ENCODE results near the gene CLASP1. TPM values are rescaled to one million over a fixed set of nuclear protein-coding genes. Genes with fewer than 3 reads are reported as not detected.

The CLASP1 gene
- total and polyA plus RNA-seq, 2 of the 8 experiments (the other 6 are each of a cell fraction or from before 2014, with no cell fraction given) = 7.3 to 53.9 TPM

DNA sequence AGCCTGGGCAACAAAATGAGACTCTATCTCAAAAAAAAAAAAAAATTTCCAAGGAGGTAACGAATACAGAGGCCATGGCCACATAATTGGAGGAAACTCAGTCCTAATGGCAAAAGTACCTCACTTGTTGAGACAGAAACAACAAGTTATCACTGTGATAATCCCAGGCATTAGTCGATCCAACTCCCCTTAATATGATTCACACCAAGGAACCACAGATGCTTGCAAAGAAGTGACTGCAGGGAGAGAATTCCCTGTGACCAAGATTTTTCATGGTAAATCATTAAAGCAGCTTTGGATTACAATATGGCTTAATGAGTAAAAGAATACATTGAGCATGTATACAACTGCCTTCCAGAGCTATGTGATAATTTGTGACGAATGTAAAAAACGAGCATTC, 199.0 kb downstream of the CLASP1 start:
- H3K36me3 ChIP-seq (ENCODE audit: control insufficient read depth in 2 of 4, insufficient read depth in 4 of 4, low read length in 3 of 4) = peaks cover 16 to 52% (median 34%) of the 10 kb centered on the region in 4 experiments

More for the DNA sequence above, 199.0 kb downstream of the CLASP1 start:
- ChIA-PET CTCF (ENCODE audit: partially characterized antibody) (no interaction called here), POLR2A (ENCODE audit: partially characterized antibody) (no interaction called here)
- H3K4me1 ChIP-seq (replicated peaks in 1 of 4; ENCODE audit: control insufficient read depth in 3 of 4, insufficient read depth in 4 of 4, low read length in 3 of 4) = no peaks in the 10 kb centered on the region
- no peak overlapping the region for H3K4ac ChIP-seq (replicated peaks; ENCODE audit: insufficient read length, low read depth, low read length)
- no peaks in the 10 kb centered on the region for H3K23me2 ChIP-seq (ENCODE audit: low read depth, low read length)
- no peaks in the 10 kb centered on the region for H3K27me3 ChIP-seq (replicated peaks in 1 of 4; ENCODE audit: control insufficient read depth in 3 of 4, extremely low read depth in 1 of 4, insufficient read depth in 3 of 4, low read length in 3 of 4)
- no peak overlapping the region for H2BK12ac ChIP-seq (ENCODE audit: low read depth, low read length)
- H3K23ac ChIP-seq (ENCODE audit: insufficient read length) = no peak overlapping the region
- no peak overlapping the region for H3K18ac ChIP-seq (ENCODE audit: extremely low read depth, low read length)
- H2AK5ac ChIP-seq (ENCODE audit: low read depth, low read length) = no peak overlapping the region
- no peak overlapping the region for H4K5ac ChIP-seq (ENCODE audit: insufficient read length, low read depth, low read length)
- no peak overlapping the region for H4K8ac ChIP-seq (ENCODE audit: extremely low read depth, insufficient read depth, low read length)
- H2BK20ac ChIP-seq (ENCODE audit: low read length) = no peak overlapping the region
- H3K14ac ChIP-seq (ENCODE audit: insufficient read length) = no peak overlapping the region
- no peak for FAIRE-seq
- H3K27ac ChIP-seq (ENCODE audit: low read depth, low read length) = no peak overlapping the region
- H3K4me2 ChIP-seq (ENCODE audit: insufficient read depth in 1 of 2, low read depth in 2 of 2, low read length in 2 of 2) = no peak overlapping the region
- H4K20me1 ChIP-seq (replicated peaks in 1 of 2; ENCODE audit: control insufficient read depth in 1 of 2, insufficient read depth in 2 of 2, low read length in 2 of 2) = peaks cover 0 to 1% of the 10 kb centered on the region in 2 experiments
- H3K9me3 ChIP-seq (ENCODE audit: insufficient read depth in 2 of 2, low read depth in 1 of 2, low read length in 1 of 2) = no peaks in the 10 kb centered on the region
- no peaks in the 10 kb centered on the region for H3K79me2 ChIP-seq (ENCODE audit: control insufficient read depth in 1 of 2, insufficient read depth in 2 of 2, low read length in 2 of 2)
- H3K56ac ChIP-seq (replicated peaks; ENCODE audit: insufficient read length, low read depth, low read length) = no peak overlapping the region
- no peaks in the 10 kb centered on the region for H3K79me1 ChIP-seq (ENCODE audit: low read depth, low read length)
- no peak overlapping the region for H3K4me3 ChIP-seq (ENCODE audit: extremely low read depth in 1 of 4, insufficient read depth in 2 of 4, low read depth in 3 of 4, low read length in 4 of 4)
- DNase-seq (ENCODE audit: low read depth in 1 of 2, low spot score in 2 of 2) = no peak
- no peak overlapping the region for H4K91ac ChIP-seq (replicated peaks; ENCODE audit: insufficient read length, low read length)
- no peak overlapping the region for H2AFZ ChIP-seq (ENCODE audit: low read length)
- no peak overlapping the region for H3K9ac ChIP-seq (replicated peaks in 1 of 4; ENCODE audit: extremely low read depth in 1 of 4, low read depth in 3 of 4, low read length in 3 of 4)
- no peak overlapping the region for H2BK120ac ChIP-seq (replicated peaks; ENCODE audit: low read depth, low read length)
- no peak overlapping the region for H2BK15ac ChIP-seq (ENCODE audit: low read length)
- 83% methylated on average over 4 of the region's 4 CpGs; no CpG with 5 or more reads in 1 of the 2 experiments for WGBS, 2 experiments (ENCODE audit: extremely low coverage in 1 of 2, insufficient coverage in 1 of 2, insufficient read length in 1 of 2, insufficient replicate concordance in 2 of 2, low coverage in 1 of 2, low lambda C conversion rate in 2 of 2, missing lambda C conversion rate in 1 of 2)
- H2BK5ac ChIP-seq (ENCODE audit: low read depth, low read length) = no peak overlapping the region
- TF ChIP-seq JUND (IDR thresholded peaks at IDR 0.05; ENCODE audit: low read length) = no peak
- no peak for TF ChIP-seq BCL11A (IDR thresholded peaks at IDR 0.05; ENCODE audit: low read depth in 2 of 2, low read length in 2 of 2)
- no peak for TF ChIP-seq SIX5 (IDR thresholded peaks at IDR 0.05; ENCODE audit: low read depth, low read length)
- TF ChIP-seq, protein P1, sequence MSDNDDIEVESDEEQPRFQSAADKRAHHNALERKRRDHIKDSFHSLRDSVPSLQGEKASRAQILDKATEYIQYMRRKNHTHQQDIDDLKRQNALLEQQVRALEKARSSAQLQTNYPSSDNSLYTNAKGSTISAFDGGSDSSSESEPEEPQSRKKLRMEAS (IDR thresholded peaks at IDR 0.05) = no peak
- TF ChIP-seq USF2 (IDR thresholded peaks at IDR 0.05; ENCODE audit: low read length) = no peak
- TF ChIP-seq CBX5 (IDR thresholded peaks at IDR 0.05; ENCODE audit: low read depth, low read length) = no peak
- no peak for TF ChIP-seq CEBPB (IDR thresholded peaks at IDR 0.05; ENCODE audit: low read depth, low read length)
- TF ChIP-seq TAF1 (IDR thresholded peaks at IDR 0.05; ENCODE audit: low read depth, low read length) = no peak
- no peak for TF ChIP-seq TAF7 (optimal IDR thresholded peaks at IDR 0.05; ENCODE audit: borderline replicate concordance, low read depth, low read length)

Data from H1 (cell line).